Natural killer cell (primary cell): Measurements from ENCODE around the gene XPA. TPM values are rescaled to one million over a fixed set of nuclear protein-coding genes. Genes with fewer than 3 reads are reported as not detected.
A peak's percentile ranks its signal among the peaks of the same experiment; 100 is the strongest.

Source experiments
- ATAC-seq, 3 donors: fragments of 150-1000 bp in 2 of 3; fragments of 200-7000 bp in 1 of 3; cut with Tn5 transposase; 1 replicate in 1 of 3; 2 replicates in 2 of 3; pipeline ENCODE4 v1.10.0; 2021; ENCODE audit warnings: mild to moderate bottlenecking in 2 of 3, moderate library complexity in 2 of 3
- DNase-seq, 2 donors: peaks; one replicate each; pipeline versions ENCODE4 v3.0.0 to v3.0.0-alpha.2; 2013 to 2021; ENCODE audit warnings: mixed read lengths in 1 of 2
- H3K27ac ChIP-seq: one replicate; pipeline ENCODE4 v1.5.1; 2013; ENCODE audit warnings: mild to moderate bottlenecking, low read length
- H3K27me3 ChIP-seq: one replicate; pipeline ENCODE4 v1.6.1; 2013; ENCODE audit warnings: low read length; ENCODE audit not compliant: control insufficient read depth, insufficient read depth
- H3K36me3 ChIP-seq: one replicate; pipeline ENCODE4 v1.6.1; 2013; ENCODE audit warnings: low read length; ENCODE audit not compliant: control insufficient read depth, insufficient read depth
- H3K4me1 ChIP-seq: one replicate; pipeline ENCODE4 v1.6.1; 2013; ENCODE audit warnings: low read length; ENCODE audit not compliant: control insufficient read depth, insufficient read depth
- H3K4me3 ChIP-seq: one replicate; pipeline ENCODE4 v1.5.1; 2013; ENCODE audit warnings: low read length
- H3K9me3 ChIP-seq: one replicate; pipeline ENCODE4 v1.6.1; 2013; ENCODE audit warnings: low read length; ENCODE audit not compliant: control insufficient read depth, insufficient read depth
- H3K27ac Mint-ChIP-seq, 2 donors: one replicate each; pipeline ENCODE4 v1.8.0; 2022; ENCODE audit warnings: mild to moderate bottlenecking in 2 of 2, mixed read lengths in 2 of 2, moderate library complexity in 1 of 2
- H3K27me3 Mint-ChIP-seq, 2 donors: one replicate each; pipeline ENCODE4 v1.8.0; 2022; ENCODE audit warnings: low read depth in 2 of 2, mixed read lengths in 2 of 2
- H3K36me3 Mint-ChIP-seq: one replicate; pipeline ENCODE4 v1.8.0; 2022; ENCODE audit warnings: mixed read lengths
- H3K4me1 Mint-ChIP-seq, 2 donors: one replicate each; pipeline ENCODE4 v1.8.0; 2022; ENCODE audit warnings: mixed read lengths in 2 of 2
- H3K4me3 Mint-ChIP-seq: one replicate; pipeline ENCODE4 v1.8.0; 2022; ENCODE audit warnings: mild to moderate bottlenecking, moderate library complexity, mixed read lengths
- H3K9me3 Mint-ChIP-seq, 2 donors: one replicate each; pipeline ENCODE4 v1.8.0; 2022; ENCODE audit warnings: mixed read lengths in 2 of 2
- CTCF ChIP-seq: fragments of 200-600 bp; IDR thresholded peaks from one replicate; pipeline ENCODE4 v1.8.0; 2022; ENCODE audit warnings: antibody characterized with exemption
- WGBS: methylation state at CpG from one replicate; pipeline ENCODE4 v1.1.7; 2013; ENCODE audit warnings: missing lambda C conversion rate; ENCODE audit not compliant: insufficient coverage; 5-methylcytosine and 5-hydroxymethylcytosine counted together
- intact Hi-C: fragments of 100-400 bp; cut with micrococcal nuclease; formaldehyde crosslinking; loops from one replicate; pipeline ENCODE4 v1.14.2; 2022
- total RNA-seq, 4 donors: library from RNA; stranded (reverse); fragments of 120-200 nt in 1 of 4; gene quantifications; one replicate each; pipeline versions ENCODE4 v1.2.3 to v1.2.4, GENCODE V29; 2013 to 2022

Gene XPA
- total RNA-seq, 3 donors from 2014 or later (not counting 1 experiment from before 2014, with no cell fraction given): 21.7 to 28.4 (median 25.6) TPM

- ATAC-seq (no peak), DNase-seq (no peak)
- Mint-ChIP-seq H3K27me3 (no peaks in the 10 kb centered on the region), H3K9me3 (no peaks in the 10 kb centered on the region), H3K27ac (peak overlapping the region; percentile 38 to 59), H3K4me3 (no peak overlapping the region), H3K36me3 (peaks cover 10% of the 10 kb centered on the region), H3K4me1 (peaks cover 0 to 9% of the 10 kb centered on the region in 2 donors)
- H3K27me3 ChIP-seq: no peaks in the 10 kb centered on the region
- no peaks in the 10 kb centered on the region for H3K4me1 ChIP-seq
- H3K9me3 ChIP-seq: no peaks in the 10 kb centered on the region
- WGBS: 100% methylated on average over 1 of the region's 1 CpG
- no peak overlapping the region for H3K4me3 ChIP-seq
- H3K27ac ChIP-seq: no peak overlapping the region
- intact Hi-C loops: no loop called here
- TF ChIP-seq CTCF: no peak
- peaks cover 70% of the 10 kb centered on the region for H3K36me3 ChIP-seq
Measured at GRCh38 chr9:97682242-97682641, 14.9 kb downstream of the XPA start.

- no peaks in the 10 kb centered on the region for H3K4me1 ChIP-seq
- peaks cover 0 to 9% of the 10 kb centered on the region in 2 donors for H3K4me1 Mint-ChIP-seq
- TF ChIP-seq CTCF: no peak
- H3K27me3 Mint-ChIP-seq: no peaks in the 10 kb centered on the region
- ATAC-seq (no peak), DNase-seq (no peak)
- peak overlapping the region in 1 of 2 donors; percentile 13 for H3K27ac Mint-ChIP-seq
- no peaks in the 10 kb centered on the region for H3K27me3 ChIP-seq
- H3K36me3 ChIP-seq: peaks cover 81% of the 10 kb centered on the region
- peaks cover 25% of the 10 kb centered on the region for H3K36me3 Mint-ChIP-seq
- intact Hi-C loops: no loop called here
- H3K9me3 ChIP-seq: no peaks in the 10 kb centered on the region
- 95% methylated on average over 3 of the region's 3 CpGs for WGBS
- H3K9me3 Mint-ChIP-seq: no peaks in the 10 kb centered on the region
- H3K27ac ChIP-seq: no peak overlapping the region
- no peak overlapping the region for H3K4me3 Mint-ChIP-seq
- H3K4me3 ChIP-seq: no peak overlapping the region
Measured at GRCh38 chr9:97675655-97676054, 21.5 kb downstream of the XPA start.

- Histone ChIP-seq H3K27me3 (no peaks in the 10 kb centered on the region), H3K9me3 (no peaks in the 10 kb centered on the region), H3K4me3 (no peak overlapping the region), H3K36me3 (peaks cover 89% of the 10 kb centered on the region), H3K27ac (no peak overlapping the region), H3K4me1 (no peaks in the 10 kb centered on the region)
- H3K27me3 Mint-ChIP-seq: no peaks in the 10 kb centered on the region
- DNase-seq: no peak
- peaks cover 38% of the 10 kb centered on the region for H3K36me3 Mint-ChIP-seq
- WGBS: 94% methylated on average over 2 of the region's 3 CpGs
- TF ChIP-seq CTCF: no peak
- no peak overlapping the region for H3K4me3 Mint-ChIP-seq
- peak overlapping the region in 1 of 2 donors; percentile 22 for H3K27ac Mint-ChIP-seq
- no peaks in the 10 kb centered on the region for H3K4me1 Mint-ChIP-seq
- intact Hi-C loops: no loop called here
- ATAC-seq: no peak
- H3K9me3 Mint-ChIP-seq: no peaks in the 10 kb centered on the region
Measured at GRCh38 chr9:97673922-97674321, 23.2 kb downstream of the XPA start.

- no peak for TF ChIP-seq CTCF
- no peak for ATAC-seq
- Mint-ChIP-seq H3K9me3 (no peaks in the 10 kb centered on the region), H3K27ac (no peak overlapping the region), H3K36me3 (peaks cover 42% of the 10 kb centered on the region), H3K27me3 (no peaks in the 10 kb centered on the region), H3K4me1 (no peaks in the 10 kb centered on the region), H3K4me3 (no peak overlapping the region)
- no peak overlapping the region for H3K27ac ChIP-seq
- DNase-seq: no peak
- no peaks in the 10 kb centered on the region for H3K27me3 ChIP-seq
- intact Hi-C loops: no loop called here
- no peaks in the 10 kb centered on the region for H3K9me3 ChIP-seq
- no peaks in the 10 kb centered on the region for H3K4me1 ChIP-seq
- WGBS: 100% methylated on average over 1 of the region's 3 CpGs
- H3K4me3 ChIP-seq: no peak overlapping the region
- peaks cover 96% of the 10 kb centered on the region for H3K36me3 ChIP-seq
Measured at GRCh38 chr9:97672403-97672802, 24.7 kb downstream of the XPA start.
